WTC11 (cell line): ENCODE data around the gene TBC1D21.

ENCODE experiments used
- CREB1 ChIP-seq: sonication (generic); formaldehyde crosslinking; IDR thresholded peaks from 2 replicates; pipeline ENCODE4 v1.8.0; 2023; ENCODE audit warnings: mild to moderate bottlenecking, missing genetic modification reagents
- CTCF ChIP-seq: fragments of 200-600 bp; IDR thresholded peaks from 2 replicates; pipeline ENCODE4 v1.8.0; 2022; ENCODE audit warnings: antibody characterized with exemption
- MXD4 ChIP-seq: fragments of 250-450 bp; sonication (Bioruptor Pico); IDR thresholded peaks from 2 replicates; pipeline ENCODE4 v1.8.0; 2021; ENCODE audit warnings: mild to moderate bottlenecking, moderate library complexity, borderline replicate concordance
- NR2C2 ChIP-seq: sonication (generic); formaldehyde crosslinking; IDR thresholded peaks from 2 replicates; pipeline ENCODE4 v1.8.0; 2022; ENCODE audit warnings: mild to moderate bottlenecking, missing genetic modification reagents
- ZNF121 ChIP-seq: sonication (generic); formaldehyde crosslinking; IDR thresholded peaks from 2 replicates; pipeline ENCODE4 v1.8.0; 2023; ENCODE audit warnings: missing genetic modification reagents
- TF ChIP-seq, protein P1 (sequence below): sonication (generic); formaldehyde crosslinking; IDR thresholded peaks from 2 replicates; pipeline ENCODE4 v1.8.0; 2022; ENCODE audit warnings: mild to moderate bottlenecking, missing genetic modification reagents
- TF ChIP-seq, protein P2 (sequence below): sonication (generic); formaldehyde crosslinking; conservative IDR thresholded peaks from 2 replicates; pipeline ENCODE4 v1.8.1; 2022; ENCODE audit warnings: mild to moderate bottlenecking, missing genetic modification reagents

- TF ChIP-seq, protein P1, sequence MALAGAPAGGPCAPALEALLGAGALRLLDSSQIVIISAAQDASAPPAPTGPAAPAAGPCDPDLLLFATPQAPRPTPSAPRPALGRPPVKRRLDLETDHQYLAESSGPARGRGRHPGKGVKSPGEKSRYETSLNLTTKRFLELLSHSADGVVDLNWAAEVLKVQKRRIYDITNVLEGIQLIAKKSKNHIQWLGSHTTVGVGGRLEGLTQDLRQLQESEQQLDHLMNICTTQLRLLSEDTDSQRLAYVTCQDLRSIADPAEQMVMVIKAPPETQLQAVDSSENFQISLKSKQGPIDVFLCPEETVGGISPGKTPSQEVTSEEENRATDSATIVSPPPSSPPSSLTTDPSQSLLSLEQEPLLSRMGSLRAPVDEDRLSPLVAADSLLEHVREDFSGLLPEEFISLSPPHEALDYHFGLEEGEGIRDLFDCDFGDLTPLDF (CRISPR knock-in tag): no peak
- TF ChIP-seq MXD4 (CRISPR knock-in tag): no peak
- TF ChIP-seq, protein P2, sequence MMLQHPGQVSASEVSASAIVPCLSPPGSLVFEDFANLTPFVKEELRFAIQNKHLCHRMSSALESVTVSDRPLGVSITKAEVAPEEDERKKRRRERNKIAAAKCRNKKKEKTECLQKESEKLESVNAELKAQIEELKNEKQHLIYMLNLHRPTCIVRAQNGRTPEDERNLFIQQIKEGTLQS (CRISPR knock-in tag): no peak
- no peak for TF ChIP-seq CREB1 (CRISPR knock-in tag)
- no peak for TF ChIP-seq CTCF
- TF ChIP-seq ZNF121 (CRISPR knock-in tag): no peak
- TF ChIP-seq NR2C2 (CRISPR knock-in tag): no peak
Measured at GRCh38 chr15:73937296-73937695, 63.9 kb downstream of the TBC1D21 start.
